ENCODE data around the gene LEMD1. TPM values are rescaled to one million over a fixed set of nuclear protein-coding genes. Genes with fewer than 3 reads are reported as not detected.
"Not testable (repeated sequence)": the region's sequence is repeated elsewhere in the genome, so short reads cannot be mapped to it uniquely, and the experiment has no call there.

LEMD1 gene
- total RNA-seq, 1 donor from 2014 or later, result not detected

GRCh38 chr1:205446828-205447227, 25.0 kb upstream of the LEMD1 start:
- DNase-seq, result no peak

- peak; percentile 53 for DNase-seq
These were observed 23.7 kb upstream of the LEMD1 start for GRCh38 chr1:205445646-205445935.

GRCh38 chr1:205444931-205445645, 23.2 kb upstream of the LEMD1 start:
- DNase-seq, result peak; percentile 94

GRCh38 chr1:205444300-205444930, 22.6 kb upstream of the LEMD1 start:
- DNase-seq, result no peak

- no peak for DNase-seq
These were observed 21.9 kb upstream of the LEMD1 start for GRCh38 chr1:205443585-205444299.

- no peak for DNase-seq
These were observed 20.3 kb upstream of the LEMD1 start for GRCh38 chr1:205442051-205442725.

- no peak for DNase-seq
These were observed 19.8 kb upstream of the LEMD1 start for GRCh38 chr1:205441716-205442050.

GRCh38 chr1:205441318-205441633, 19.4 kb upstream of the LEMD1 start:
- DNase-seq, result no peak

- DNase-seq, result peak; percentile 79
These were observed 18.8 kb upstream of the LEMD1 start for GRCh38 chr1:205440476-205441317.

- no peak for DNase-seq
These were observed 18.2 kb upstream of the LEMD1 start for GRCh38 chr1:205440121-205440475.

GRCh38 chr1:205438213-205439158, 16.6 kb upstream of the LEMD1 start:
- peak; percentile 87 for DNase-seq

- no peak for DNase-seq
These were observed 15.7 kb upstream of the LEMD1 start for GRCh38 chr1:205437570-205437969.

GRCh38 chr1:205436776-205437410, 15.0 kb upstream of the LEMD1 start:
- DNase-seq, result no peak

- DNase-seq, result peak; percentile 59
These were observed 14.0 kb upstream of the LEMD1 start for GRCh38 chr1:205435578-205436573.

- no peak for DNase-seq
These were observed 12.9 kb upstream of the LEMD1 start for GRCh38 chr1:205434738-205435137.

- DNase-seq, result not testable (repeated sequence)
These were observed 10.8 kb upstream of the LEMD1 start for GRCh38 chr1:205432692-205433091.

GRCh38 chr1:205432116-205432515, 10.3 kb upstream of the LEMD1 start:
- DNase-seq, result no peak

- peak; percentile 81 for DNase-seq
These were observed 8.9 kb upstream of the LEMD1 start for GRCh38 chr1:205430696-205431305.

All from tongue (tissue), 2 donors.